ENCODE measurements around the gene PWWP2B.
"Not testable (repeated sequence)": the region's sequence is repeated elsewhere in the genome, so short reads cannot be mapped to it uniquely, and the experiment has no call there.

PWWP2B gene

DNA sequence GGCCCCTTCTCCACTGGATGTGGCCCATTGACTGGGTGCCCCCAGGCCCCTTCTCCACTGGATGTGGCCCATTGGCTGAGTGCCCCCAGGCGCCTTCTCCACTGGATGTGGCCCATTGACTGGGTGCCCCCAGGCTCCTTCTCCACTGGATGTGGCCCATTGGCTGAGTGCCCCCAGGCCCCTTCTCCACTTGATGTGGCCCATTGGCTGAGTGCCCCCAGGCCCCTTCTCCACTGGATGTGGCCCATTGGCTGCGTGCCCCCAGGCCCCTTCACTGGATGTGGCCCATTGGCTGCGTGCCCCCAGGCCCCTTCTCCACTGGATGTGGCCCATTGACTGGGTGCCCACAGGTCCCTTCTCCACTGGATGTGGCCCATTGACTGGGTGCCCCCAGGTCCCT, 39.1 kb downstream of the PWWP2B start:
- not testable (repeated sequence) for DNase-seq

- no peak for DNase-seq
Measured at GRCh38 chr10:132436861-132437410, 39.9 kb downstream of the PWWP2B start.

- no peak for DNase-seq
Measured at GRCh38 chr10:132437541-132437950, 40.5 kb downstream of the PWWP2B start.

DNA sequence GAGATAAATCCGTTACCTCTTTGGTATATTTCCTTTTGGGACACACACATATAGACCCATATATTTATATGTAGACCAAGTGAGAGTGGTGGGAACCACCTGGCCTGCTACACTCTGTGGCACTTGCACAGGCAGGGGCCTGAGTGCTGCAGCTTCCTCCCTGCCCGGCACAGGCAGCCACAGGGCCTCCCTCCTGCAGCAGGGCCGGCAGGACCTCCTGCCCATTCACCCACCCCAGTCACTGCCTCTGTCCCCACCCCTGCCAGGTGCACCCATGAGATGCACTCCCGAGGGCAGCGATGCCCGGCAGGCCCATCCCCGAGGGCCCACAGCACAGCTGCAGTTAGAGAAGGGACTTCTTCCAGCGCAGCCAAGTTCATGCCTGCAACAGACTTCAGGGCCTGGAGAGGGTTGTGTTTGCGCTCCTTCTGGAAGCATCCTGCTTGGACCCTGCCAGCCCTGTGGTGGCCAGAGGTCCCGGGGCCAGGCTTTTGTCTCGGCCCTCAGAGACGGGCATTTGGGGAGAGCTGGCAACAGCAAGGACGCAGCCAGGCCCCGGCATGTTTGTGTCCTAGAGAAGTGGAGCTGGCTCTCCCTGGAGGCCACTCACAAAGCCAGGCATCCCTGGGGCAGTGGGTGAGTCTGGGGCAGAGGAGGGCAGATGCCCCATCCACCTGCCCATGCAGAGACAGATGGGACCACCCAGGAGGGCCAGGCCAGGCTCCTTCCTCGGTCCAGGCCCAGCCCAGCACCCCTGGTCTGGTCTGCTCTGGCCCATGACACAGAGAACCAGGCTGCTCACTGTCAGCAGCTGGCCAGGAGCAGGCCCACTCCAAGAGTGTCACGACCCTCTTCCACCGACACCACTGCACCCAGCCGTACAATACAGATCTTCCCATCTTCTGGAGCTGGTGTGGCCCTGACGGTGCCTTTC, 41.4 kb downstream of the PWWP2B start:
- DNase-seq, result no peak

DNA sequence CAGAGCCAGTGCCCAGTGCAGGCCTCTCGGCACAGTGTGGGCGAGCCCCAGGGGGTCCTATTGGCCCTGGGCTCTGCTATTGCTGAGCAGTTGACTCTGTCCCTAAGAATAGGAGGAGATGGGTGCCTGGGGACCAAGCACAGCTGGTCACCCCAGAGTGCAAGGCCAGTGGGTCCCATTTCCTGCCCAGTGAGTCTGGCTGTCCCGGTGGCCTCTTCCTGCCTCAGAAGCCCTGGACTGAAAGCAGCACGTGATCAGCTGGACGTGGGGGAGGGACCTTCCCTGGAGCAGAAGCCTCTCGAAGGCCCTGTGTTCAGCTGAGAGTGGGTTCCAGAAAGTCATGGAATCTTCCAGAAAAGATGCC, 42.0 kb downstream of the PWWP2B start:
- no peak for DNase-seq

DNA sequence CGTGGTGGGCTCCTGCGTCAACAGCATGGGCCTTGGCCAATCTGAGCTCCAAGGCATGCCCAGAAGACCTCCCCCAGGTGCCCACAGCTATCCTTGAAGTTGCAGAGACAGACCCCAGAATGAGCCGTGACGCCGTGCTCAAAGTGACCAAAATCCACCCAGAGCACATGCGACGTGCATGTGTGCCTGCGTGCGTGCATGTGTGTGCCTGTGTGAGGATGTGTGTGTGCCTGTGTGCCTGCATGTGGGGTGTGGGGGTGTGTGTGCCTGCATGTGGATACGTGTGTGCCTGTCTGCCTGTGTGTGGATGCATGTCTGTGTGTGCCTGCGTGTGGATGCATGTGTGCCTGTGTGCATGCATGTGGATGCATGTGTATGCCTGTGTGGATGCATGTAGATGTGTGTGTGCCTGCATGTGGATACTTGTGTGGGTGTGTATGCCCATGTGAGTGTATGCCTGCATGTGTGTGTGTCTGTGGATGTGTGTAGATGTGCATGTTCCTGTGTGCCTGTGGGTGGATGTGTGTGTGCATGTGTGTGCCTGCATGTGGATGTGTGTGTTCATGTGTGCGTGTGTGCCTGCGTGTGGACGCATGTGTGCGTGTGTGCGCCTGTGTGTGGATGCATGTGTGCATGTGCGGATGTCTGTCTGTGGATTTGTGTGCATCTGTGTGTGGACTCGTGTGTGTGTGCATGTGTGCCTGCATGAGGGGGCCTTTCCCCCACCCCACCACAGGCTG, 42.6 kb downstream of the PWWP2B start:
- no peak for DNase-seq

DNA sequence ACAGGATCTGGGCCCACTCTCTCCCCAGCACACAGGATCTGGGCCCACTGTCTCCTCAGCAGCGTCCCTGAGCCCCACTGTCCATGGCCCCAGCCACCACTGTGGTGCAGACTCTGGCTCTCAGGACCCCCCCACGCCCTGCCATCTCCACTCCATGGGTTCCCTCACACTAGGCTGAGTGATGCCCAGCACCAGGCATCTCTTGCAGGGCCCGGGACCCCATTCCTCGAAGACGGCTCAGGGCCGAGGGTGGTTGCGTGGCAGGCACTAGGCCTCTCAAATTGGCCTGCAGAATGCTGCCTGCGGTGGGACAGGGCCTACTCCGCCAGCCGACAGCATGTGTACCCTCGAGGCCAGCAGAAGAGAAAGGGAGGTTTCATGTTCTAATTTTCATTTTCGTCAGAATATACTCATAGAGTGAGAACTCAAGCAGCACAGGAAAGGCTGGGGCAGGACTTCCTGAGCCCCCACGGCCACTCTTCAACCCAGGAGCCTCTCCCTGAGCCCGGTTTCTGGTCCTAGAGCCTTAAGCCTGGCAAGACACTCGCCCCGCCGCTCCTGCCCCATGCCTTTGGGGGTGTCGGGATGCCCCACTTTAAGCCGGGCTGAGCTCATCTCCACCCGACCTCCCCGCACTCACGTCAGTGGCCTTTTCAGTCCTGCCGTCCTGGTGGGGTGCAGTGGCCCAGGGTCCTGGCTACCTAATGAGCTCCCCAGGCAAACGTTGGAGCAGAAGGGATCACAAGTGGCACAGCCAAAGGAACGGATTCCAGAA, 44.0 kb downstream of the PWWP2B start:
- no peak for DNase-seq

DNA sequence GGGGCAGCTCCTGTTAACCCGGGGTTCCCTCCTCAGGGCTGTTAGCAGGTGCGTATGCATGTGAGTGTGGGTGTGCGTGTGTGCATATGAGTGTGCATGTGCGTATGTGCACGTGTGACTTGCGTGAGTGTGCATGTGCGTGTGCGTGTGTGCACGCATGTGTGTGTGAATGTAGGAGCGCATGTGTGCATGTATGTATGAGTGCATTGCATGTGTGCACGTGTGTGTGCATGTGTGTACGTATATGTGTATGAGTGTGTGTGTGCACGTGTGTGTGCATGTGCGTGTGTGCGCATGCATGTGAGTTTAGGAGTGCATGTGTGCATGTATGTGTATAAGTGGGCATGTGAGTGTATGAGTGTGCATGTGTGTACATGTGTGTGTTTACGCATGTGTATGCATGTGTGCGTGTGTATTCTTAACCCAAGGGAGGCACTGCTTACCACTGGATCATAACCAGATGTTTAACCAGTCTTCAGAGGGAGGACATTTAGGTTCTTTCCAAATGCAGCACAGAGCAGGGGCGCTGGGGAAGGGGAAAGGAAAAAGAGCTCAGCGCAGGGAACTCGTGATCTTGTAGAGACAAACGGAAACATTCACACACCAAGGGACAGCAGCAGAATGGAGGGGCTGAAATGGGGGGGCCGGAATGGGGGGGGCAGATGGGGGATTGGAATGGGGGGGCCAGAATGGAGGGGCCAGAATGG, 45.0 kb downstream of the PWWP2B start:
- DNase-seq, result no peak

- no peak for DNase-seq
Measured at GRCh38 chr10:132442636-132443035, 45.6 kb downstream of the PWWP2B start.

DNA sequence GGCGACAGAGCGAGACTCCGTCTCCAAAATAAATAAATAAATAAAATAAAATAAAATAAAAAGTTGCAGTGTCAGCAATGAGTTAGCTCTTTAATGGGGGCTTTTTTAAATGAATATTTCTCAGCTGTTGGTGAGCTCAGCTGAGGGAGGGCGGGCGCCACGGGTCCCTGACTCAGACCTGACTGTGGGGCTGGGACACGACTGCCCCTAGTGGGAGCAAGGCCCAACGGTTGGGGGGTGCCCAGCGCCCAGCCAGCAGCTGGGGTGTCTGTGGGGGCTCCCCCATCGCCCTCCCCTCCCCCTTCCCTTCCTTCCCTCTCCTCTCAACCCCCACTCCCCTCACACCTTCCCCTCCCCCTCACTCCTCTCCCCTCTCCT, 46.6 kb downstream of the PWWP2B start:
- no peak for DNase-seq

- DNase-seq, result peak; percentile 95
Measured at GRCh38 chr10:132443983-132444876, 47.2 kb downstream of the PWWP2B start.

DNA sequence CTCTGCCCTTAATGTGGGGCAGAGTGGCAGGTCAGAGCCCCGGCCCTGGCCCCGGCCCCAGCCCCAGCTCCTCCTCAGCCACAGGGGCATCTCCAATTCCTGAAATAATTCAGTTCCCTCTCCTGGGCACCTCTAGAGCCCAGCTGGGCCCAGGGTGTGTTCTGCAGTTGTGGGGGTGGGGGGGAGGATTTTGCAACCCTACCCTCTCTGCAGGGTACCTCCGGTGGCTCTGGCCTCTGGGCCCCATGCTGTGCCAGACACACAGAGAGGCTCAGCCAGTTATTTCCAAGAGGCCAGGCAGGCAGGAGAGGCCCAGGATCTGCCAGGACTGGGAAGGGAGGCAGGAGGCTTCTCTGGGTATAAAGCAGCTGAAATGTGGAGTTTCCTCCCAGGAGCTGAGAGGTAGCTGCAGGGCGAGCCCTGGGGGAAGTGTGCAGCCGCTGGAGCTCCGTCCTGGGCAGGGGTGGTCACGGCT, 47.9 kb downstream of the PWWP2B start:
- no peak for DNase-seq

GRCh38 chr10:132445516-132446194, 48.7 kb downstream of the PWWP2B start:
- no peak for DNase-seq

- DNase-seq, result no peak
Measured at GRCh38 chr10:132446195-132446581, 49.2 kb downstream of the PWWP2B start.

- DNase-seq, result peak; percentile 53
Measured at GRCh38 chr10:132446661-132447445, 49.9 kb downstream of the PWWP2B start.

GRCh38 chr10:132447446-132448247, 50.6 kb downstream of the PWWP2B start:
- DNase-seq, result peak; percentile 78

DNA sequence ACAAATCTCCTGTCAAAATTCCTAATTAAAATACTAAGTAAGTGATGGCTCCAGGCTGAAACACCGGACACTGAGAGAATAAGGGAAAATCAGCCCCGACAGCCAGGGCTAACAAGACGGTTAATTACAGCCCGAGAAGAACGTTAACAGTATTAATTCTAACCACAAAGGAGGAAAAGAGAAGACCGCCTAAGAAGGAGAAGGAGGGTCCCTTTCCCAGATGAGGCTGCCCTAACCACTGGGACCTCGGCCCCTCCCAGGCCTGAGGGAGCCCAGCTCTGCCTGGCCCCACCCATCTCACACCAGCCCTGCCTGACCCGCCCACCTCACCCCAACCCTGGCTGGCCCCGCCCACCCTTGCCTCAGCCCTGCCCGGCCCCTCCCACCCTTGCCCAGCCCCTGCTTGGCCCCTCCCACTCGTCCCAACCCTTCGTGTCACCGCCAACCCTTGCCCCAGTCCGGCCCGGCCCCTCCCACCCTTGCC, 51.3 kb downstream of the PWWP2B start:
- DNase-seq, result no peak

DNA sequence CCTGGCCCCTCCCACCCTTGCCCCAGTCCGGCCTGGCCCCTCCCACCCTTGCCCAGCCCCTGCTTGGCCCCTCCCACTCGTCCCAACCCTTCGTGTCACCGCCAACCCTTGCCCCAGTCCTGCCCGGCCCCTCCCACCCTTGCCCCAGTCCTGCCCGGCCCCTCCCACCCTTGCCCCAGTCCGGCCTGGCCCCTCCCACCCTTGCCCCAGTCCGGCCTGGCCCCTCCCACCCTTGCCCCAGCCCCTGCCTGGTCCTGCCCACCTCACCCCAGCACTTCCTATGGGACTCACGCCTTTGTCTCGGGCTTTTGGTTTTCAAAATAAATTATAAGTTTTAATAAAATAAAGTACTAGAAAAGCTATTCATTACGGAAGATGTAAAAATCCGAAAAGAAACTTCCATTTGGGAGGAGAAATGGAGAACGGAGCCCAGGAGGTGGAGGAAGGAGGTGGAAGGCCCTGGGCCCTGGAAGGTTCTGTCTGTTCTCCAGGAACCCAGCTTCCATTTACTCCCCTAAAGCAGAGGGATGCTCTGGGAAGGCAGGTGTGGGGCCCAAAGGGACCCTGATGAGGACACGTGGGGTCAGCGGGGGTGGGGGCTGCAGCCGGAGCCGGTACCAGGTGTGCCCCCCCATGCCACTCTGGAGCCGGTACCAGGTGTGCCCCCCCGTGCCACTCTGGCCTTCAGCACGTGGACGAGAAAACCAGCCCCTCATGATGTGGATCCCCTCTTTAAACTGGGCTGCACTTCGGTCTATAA, 52.2 kb downstream of the PWWP2B start:
- no peak for DNase-seq
